CD4-positive, alpha-beta T cell treated with Interleukin-2 at 100 ng/mL for 4 hours (primary cell): ENCODE measurements around the gene MAGI1.
"Not testable (repeated sequence)": the region's sequence is repeated elsewhere in the genome, so short reads cannot be mapped to it uniquely, and the experiment has no call there.

Source experiments
- DNase-seq: peaks from one replicate; pipeline ENCODE4 v3.0.0-alpha.2; 2020; ENCODE audit warnings: low spot score

Gene MAGI1

DNA sequence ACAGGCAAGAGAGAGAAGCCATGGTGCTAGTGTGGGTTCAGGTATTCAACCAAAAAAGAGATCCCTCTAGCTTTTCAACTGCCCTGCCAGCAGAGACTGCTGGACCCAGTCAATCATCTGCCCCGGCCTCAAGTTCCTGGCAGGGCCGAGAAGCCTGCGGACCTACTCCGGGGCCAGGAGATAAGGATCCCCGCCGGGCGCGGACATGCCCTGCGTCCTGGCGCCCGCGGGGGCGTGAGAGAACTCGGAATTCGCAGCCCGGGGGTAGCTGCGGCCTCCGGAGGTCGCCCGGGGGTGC, 821 bp upstream of the MAGI1 start:
- DNase-seq = no peak

DNA sequence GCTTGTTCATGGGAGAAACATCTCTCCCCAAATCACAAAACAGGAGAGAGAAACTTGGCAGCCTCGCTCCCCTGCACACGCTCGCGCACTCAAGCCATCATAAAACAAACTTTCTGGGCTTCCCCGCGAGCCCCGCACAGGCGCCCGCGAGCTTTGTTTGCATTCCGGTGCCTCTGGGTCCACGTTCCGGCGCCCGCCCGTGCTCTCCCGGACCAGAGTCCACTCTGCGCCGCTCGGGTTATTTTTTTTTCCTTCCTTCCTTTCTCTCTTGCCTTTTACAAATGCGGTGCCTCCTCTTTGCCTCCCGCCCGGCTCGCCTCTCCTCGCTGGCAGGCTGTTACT, 363 bp downstream of the MAGI1 start:
- DNase-seq = no peak

- DNase-seq = no peak
Measured at GRCh38 chr3:66037986-66038369, 740 bp downstream of the MAGI1 start.

DNA sequence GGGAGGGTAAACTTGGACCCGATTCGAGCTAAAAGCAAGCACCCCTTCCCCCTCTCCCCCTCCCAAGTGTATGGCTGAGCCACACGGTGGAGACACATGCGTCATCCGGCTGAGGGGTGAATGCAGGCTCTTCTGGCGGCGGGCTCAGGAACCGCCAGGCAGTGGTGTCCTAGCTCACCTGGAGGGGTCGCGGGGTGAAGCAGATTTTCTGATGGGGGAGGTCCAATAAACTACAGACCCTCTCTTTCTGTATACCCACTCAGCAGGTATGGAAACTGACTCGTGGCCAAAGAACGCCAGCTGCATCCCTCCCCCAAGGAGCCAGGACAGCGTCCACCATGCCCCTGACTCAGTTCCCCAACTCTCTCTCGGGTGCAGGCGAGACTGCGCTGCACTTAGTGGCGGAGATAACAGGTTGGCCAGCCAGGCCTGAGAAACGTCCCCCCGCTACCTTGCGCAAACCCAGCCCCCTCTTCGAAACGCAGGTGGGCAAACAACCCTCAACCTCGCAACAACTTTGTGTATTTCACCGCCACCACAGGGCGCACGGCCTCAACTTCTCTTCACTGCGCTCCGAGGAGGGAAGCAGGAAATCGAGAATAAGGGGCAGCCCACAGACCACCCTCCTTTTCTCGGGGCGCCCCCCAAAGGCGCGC, 1.3 kb downstream of the MAGI1 start:
- DNase-seq = no peak

- no peak for DNase-seq
Measured at GRCh38 chr3:66036586-66037148, 2.1 kb downstream of the MAGI1 start.

DNA sequence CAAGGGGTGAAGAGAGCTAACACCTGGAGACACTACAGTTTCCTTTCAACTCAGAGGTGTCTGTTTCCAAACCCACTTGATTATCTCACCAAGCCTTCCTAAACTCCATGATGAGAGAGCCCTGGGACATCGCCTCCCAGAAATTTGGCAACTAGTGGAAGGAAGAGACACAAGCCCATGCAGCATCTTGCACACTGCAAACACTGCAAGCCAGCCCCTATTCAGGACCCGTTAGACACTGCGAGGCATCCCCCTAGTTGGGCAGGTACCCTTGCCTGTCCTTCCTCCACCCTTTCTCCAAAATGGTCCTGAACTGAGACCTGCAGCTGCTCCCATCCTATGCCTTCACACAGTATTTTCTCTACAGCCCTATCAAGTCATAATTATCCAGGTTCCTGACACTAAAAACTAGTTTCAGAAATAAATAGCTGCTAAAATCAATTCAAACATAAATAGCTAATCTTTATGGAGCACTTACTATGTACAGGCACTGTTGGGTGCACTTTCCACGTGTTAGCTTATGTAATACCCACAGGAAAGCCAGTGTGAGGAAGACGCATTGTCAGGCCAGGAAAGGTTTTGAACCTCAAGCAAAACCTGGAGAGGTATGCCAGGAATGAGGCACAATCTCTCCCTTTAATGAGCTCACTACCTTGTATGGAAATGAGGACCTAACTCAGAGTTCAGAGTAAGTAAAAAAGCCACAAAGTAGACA, 2.8 kb downstream of the MAGI1 start:
- no peak for DNase-seq

- DNase-seq = no peak
Measured at GRCh38 chr3:66033241-66034138, 5.2 kb downstream of the MAGI1 start.

DNA sequence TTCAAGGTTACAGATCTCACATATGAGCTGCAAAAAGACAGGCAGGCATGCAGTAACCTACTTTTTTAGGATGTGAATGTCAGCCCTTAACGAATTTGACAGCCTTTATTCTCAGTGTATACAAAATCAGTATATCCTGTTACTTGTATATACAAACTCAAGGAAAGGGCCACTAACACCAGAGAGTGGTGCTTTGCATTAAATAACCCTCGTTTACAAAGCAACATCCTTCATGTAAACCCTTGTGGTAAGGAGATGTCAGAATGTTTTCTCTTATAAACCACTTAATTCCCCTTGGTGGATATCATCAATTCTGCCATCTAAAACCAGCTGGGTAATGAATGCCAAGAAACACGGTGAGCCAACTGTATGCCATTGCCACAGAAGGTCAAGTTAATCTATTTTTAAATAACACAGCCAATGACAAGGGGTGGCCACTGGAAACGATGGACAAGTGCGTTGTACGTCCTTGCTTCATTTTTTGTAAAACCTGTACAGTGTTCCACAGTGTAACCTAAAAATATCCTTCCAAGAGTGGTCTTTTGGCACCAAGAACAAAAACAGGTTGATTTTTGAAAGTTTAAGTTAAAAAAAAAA, 7.5 kb downstream of the MAGI1 start:
- no peak for DNase-seq

- DNase-seq = no peak
Measured at GRCh38 chr3:66029443-66029842, 9.3 kb downstream of the MAGI1 start.

- DNase-seq = no peak
Measured at GRCh38 chr3:66029014-66029413, 9.7 kb downstream of the MAGI1 start.

DNA sequence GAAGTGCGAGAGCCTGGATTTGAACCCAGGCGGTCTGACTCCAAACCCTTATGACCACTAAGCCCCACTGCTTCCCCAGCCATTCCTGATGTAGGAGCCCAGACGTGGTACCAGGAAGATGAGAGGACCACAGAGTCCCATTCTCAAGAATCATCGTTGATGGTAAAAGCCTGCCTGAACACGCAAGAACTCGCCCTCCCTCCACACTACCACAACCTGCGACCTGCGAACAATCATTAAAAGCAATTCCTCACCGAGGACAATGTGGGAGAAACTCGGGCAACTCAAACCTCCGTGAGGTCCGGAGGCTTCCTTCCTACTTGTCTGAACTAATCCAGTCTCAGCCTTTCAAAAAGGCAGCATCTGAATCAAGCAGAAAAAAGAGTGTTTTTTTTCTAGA, 10.3 kb downstream of the MAGI1 start:
- no peak for DNase-seq

DNA sequence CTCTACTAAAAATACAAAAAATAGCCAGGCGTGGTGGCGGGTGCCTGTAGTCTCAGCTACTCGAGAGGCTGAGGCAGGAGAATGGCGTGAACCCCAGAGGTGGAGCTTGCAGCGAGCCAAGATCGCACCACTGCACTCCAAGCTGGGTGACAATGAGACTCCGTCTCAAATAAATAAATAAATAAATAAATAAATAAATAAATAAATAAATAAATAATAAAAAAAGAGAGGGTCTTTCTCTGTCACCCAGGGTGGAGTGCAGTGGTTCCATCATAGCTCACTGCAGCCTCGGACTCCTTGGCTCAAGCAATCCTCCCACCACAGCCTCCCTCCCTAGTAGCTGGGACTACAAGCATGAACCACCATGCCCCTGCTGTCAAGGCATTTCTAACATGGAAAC, 11.6 kb downstream of the MAGI1 start:
- not testable (repeated sequence) for DNase-seq

DNA sequence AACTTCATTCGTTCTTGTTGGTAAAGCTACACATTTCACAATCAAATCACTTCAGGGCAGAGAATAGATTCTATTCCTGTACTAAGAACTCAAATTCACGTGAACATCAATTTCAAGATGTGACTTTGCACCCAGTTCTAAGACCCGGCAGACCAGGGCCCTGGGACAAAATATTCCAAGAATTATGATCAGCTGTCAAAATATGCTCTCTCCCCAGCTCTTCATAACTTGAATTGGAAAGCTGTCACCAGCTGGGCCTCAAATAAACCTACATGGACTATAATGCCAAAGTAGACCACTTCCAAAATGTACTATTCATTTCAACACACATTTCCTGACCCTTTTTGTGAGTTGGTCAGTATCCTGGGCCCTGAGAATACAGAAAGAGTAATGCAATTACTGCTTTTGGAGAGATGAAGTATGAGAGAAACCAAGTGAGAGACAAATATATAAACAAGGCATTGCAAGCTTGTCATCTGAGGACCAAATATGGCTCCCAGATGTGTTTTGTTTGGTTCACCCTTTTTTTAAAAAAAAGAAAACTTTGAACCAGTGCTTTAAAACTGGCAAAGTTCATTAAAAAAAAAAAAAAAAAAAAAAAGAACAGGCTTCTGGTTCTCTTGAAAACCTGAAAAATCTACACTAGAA, 14.9 kb downstream of the MAGI1 start:
- DNase-seq = no peak

- DNase-seq = no peak
Measured at GRCh38 chr3:66023229-66023628, 15.5 kb downstream of the MAGI1 start.

GRCh38 chr3:66021731-66022131, 17.0 kb downstream of the MAGI1 start:
- DNase-seq = no peak

DNA sequence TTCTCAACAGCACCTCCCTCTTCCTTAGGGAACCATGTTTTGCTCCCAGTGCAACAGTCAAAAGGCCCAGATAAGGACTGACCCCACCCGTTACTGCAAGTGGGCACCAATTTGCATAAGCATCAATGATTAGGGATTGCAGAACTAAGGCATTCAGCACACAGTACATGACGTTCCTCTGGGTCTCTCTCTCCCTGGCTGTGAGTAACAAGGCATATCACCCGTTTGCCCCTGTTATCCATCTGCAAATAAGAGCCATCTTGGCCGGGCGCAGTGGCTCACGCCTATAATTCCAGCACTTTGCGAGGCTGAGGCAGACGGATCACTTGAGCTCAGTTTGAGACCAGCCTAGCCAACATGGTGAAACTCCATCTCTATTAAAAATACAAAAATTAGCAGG, 18.8 kb downstream of the MAGI1 start:
- no peak for DNase-seq

DNA sequence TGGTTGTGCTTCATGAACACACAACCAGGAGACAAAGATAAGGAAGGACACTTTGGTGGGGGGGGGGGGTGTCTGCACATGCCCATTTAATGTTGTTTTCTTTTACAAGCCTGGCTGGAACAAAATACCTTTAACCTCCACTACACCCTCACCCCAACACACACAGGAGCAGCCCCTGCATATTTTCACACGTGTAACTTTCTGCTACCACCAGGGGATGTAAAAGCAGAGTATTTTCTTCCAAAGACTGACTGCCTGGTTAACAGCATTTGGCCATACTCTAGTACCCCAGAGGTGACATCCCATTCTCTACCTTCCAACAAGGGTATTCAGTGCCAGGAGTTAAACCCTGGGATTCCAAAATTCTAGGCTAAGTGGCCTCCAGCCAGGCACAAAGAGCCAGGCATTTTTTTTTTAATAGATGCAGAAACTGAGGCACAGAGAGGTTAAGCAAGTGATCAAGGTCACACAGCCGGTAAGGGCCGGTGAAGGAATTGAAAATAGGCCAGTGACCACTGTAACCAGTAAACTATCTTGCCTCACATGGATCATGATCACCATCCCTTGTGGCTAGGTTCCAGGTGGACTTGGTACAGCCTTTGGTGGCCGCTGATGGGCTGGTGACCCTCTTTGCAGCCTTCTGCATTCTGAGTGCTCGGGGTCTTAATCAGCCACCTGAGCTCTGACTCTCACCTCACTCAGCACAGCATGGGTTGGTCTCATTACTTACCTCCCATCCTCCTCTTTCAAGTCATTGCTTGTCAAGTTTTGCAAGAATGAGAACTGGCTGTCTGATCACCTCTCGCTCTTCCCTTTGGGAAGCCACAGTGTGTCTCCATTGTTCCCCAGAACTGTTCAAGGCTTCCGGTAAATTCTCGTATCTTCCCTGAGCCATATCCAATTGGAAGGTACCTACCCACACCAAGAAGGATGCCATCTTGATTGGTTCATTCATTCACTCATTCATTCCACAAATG, 20.4 kb downstream of the MAGI1 start:
- no peak for DNase-seq

- DNase-seq = no peak
Measured at GRCh38 chr3:66017591-66017990, 21.1 kb downstream of the MAGI1 start.

- no peak for DNase-seq
Measured at GRCh38 chr3:66017084-66017483, 21.6 kb downstream of the MAGI1 start.

- no peak for DNase-seq
Measured at GRCh38 chr3:66015841-66016240, 22.9 kb downstream of the MAGI1 start.

GRCh38 chr3:66014651-66015050, 24.1 kb downstream of the MAGI1 start:
- no peak for DNase-seq
